ENCODE measurements around the gene ACTRT2.

DNA sequence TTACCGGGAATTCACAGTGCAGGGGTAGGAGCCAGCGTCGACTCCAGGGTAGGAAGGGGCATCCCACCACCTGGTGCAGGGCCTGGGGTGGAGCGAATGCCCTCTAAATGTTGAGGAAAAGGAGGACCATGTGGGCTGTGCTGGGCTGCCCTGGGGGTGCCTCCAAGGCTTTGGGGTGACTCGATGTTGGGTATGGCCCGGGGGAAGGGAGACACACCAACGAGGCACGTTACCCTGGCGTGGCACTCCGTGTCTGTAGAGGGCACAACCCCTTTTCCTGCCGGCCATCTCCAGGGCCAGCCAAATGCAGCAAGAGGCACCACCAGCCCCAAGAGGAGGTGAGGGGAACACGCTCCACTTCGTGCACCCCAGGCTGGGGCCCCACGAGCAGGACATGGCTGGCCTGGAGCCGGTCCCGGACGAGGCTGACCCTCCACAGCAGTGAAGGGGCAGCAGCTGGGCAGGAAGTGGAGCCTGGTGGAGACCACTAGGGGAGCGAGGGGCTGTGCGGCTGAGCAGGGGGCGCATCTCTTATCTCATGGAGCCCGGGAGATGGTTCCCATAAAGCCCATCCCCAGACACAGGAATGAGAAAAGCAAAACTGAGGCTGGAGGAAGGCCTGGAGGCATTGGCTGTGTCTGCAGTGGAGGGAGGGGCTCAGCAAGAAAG, 11.2 kb downstream of the ACTRT2 start:
- TF ChIP-seq SUZ12 (IDR thresholded peaks at IDR 0.05; ENCODE audit: extremely low read depth, insufficient read depth, insufficient read length) (no peak), ZNF274 (IDR thresholded peaks at IDR 0.05; ENCODE audit: low read depth, low read length) (no peak)

All from NT2/D1 (cell line).